ENCODE measurements around the gene RGS19.

The RGS19 gene

DNA sequence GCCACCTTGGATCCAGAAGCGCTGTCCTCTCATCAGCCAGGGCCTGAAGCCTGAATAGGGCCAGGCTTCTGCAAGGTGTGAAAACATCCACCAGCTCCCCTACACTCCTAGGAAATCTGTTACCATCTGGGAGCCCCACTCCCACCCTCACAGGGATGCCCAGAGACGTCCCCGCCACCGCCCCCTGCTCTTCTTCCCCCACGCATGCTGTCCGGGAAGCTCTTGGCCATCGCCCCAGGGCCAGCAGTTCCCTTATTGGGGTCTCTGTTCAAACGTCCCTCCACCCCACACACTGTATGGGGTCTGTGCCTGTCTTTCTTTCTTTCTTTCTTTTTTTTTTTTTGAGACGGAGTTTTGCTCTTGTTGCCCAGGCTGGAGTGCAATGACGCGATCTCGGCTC lies 3.8 kb downstream of the RGS19 start:
- TF ChIP-seq CTCF (IDR thresholded peaks at IDR 0.05; ENCODE audit: low read depth, low read length), result no peak
- DNase-seq (ENCODE audit: low read depth in 2 of 2), result no peak
- no peak overlapping the region for H3K4me3 ChIP-seq (replicated peaks in 1 of 2; ENCODE audit: low read depth in 2 of 2, low read length in 2 of 2)

DNA sequence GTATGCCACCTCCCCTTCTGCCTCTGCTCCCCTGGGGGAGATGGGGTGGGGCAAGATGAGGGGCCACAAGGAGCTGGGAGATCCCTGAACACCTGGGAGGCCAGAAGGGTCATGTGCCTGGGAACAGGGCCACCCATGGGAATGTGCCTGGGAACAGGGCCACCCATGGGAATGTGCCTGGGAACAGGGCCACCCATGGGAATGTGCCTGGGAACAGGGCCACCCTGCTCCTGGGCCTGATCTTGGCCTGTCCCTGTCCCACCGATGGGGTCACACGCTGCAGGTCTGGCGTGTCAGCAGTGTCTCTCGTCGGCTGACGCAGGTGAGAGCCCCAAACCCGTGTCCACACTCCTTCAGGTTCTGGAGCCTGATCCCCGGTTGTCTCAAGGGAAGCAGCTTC lies 4.4 kb downstream of the RGS19 start:
- TF ChIP-seq CTCF (IDR thresholded peaks at IDR 0.05; ENCODE audit: low read depth, low read length), result no peak

DNA sequence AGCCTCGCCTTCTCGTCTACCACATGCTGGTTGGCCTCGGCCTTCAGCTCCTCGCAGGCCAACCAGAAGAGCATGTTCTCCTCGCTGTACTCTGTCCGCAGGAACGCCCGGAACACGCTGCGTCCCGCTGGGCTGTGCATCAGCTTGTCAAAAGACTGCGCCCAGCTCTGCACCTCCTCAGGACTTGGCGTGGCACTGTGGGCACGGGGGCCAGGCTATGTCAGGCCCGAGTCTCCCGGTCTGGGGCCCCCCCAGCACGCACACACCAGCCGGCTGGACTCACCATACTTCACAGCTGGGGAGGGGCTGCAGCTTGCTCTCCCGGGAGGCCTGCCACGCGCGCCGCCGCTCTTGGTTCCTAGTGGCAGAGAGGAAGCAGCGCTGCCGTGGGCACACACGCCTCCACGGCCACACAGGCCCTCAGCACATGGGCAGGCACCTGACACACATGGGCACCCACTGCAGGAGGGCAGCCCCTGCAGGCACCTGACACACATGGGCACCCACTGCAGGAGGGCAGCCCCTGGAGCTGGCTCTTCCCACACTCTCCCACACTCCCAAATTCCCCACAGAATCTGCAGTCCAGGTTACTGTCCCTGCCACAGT lies 5.0 kb downstream of the RGS19 start:
- H3K4me3 ChIP-seq (replicated peaks in 1 of 2; ENCODE audit: low read depth in 2 of 2, low read length in 2 of 2), result no peak overlapping the region
- no peak for TF ChIP-seq CTCF (IDR thresholded peaks at IDR 0.05; ENCODE audit: low read depth, low read length)
- no peak for DNase-seq (ENCODE audit: low read depth in 2 of 2)

More for the DNA sequence above, 4.4 kb downstream of the RGS19 start:
- H3K4me3 ChIP-seq (replicated peaks in 1 of 2; ENCODE audit: low read depth in 2 of 2, low read length in 2 of 2), result no peak overlapping the region
- DNase-seq (ENCODE audit: low read depth in 2 of 2), result no peak

DNA sequence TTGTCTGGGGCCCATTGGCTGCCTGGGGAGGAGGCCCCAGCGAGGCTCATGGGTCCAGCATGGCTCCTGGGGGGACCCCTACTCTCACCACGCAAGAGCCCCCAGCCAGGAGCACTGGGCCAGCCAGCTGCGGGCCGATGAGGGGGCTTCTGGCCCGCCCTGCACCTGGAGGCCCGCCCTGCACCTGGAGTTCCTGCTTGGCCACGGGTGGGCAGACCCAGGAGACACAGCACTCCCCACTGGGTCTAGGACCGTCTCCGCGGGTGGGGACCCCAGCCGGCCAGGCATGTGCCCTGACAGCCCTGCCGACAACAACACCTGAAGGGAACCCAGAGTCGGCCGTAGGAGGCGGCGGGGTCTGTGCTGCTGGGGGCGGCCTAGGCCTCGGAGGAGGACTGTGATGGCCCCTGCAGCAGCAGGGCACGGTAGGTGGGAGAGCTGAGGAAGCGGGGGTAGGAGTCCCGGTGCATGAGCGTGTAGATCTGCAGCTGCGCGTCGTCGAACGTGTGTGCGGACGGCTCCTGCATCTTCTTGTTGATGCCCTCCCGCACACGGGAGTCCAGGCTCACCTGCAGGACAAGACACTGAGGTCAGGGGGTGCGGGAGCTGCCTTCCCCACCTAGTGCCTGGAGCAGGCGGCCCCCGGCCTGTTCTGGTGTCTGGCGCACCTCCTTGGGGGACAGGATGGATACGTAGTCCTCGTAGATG lies 5.7 kb downstream of the RGS19 start:
- H3K4me3 ChIP-seq (replicated peaks in 1 of 2; ENCODE audit: low read depth in 2 of 2, low read length in 2 of 2), result no peak overlapping the region
- DNase-seq (ENCODE audit: low read depth in 2 of 2), result no peak
- no peak for TF ChIP-seq CTCF (IDR thresholded peaks at IDR 0.05; ENCODE audit: low read depth, low read length)

DNA sequence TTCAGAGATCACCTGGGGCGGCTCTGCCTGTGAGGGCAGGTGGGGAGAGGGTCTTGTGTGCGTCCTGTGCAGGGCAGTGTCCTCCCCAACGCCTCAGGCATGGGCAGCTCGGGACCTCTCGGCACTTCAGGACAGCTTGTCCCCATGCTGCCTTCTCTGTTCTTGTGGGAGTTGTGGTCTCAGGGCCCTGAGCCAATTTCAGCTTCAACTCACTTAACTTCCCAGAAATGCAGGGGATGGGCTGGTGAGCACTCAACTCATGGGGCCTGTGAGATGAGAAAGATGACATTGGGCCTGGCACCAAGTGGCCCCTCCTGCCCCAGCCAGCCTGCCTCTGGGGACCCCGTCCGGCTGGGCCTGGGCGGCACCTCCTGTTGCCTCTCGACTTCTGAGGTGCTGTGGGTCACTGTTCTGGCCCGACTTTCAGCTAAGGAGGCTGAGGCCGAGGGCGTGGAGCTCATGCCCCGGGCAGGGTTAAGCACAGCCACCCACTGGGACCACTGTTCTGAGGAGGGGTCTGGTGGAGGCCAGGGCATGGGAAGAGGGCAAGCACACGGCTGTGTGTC lies 6.7 kb downstream of the RGS19 start:
- no peak for TF ChIP-seq CTCF (IDR thresholded peaks at IDR 0.05; ENCODE audit: low read depth, low read length)
- no peak for DNase-seq (ENCODE audit: low read depth in 2 of 2)
- H3K4me3 ChIP-seq (replicated peaks in 1 of 2; ENCODE audit: low read depth in 2 of 2, low read length in 2 of 2), result no peak overlapping the region

GRCh38 chr20:64071341-64072332 lies 7.7 kb downstream of the RGS19 start:
- no peak for DNase-seq (ENCODE audit: low read depth in 2 of 2)
- H3K4me3 ChIP-seq (replicated peaks in 1 of 2; ENCODE audit: low read depth in 2 of 2, low read length in 2 of 2), result no peak overlapping the region
- no peak for TF ChIP-seq CTCF (IDR thresholded peaks at IDR 0.05; ENCODE audit: low read depth, low read length)
